ENCODE measurements around the gene ZCCHC3. TPM values are rescaled to one million over a fixed set of nuclear protein-coding genes. Genes with fewer than 3 reads are reported as not detected.
"Not testable (repeated sequence)": the region's sequence is repeated elsewhere in the genome, so short reads cannot be mapped to it uniquely, and the experiment has no call there.

Gene ZCCHC3
- polyA plus RNA-seq (ENCODE audit: insufficient read length in 4 of 4), result 10 to 100 TPM; 41.0 to 59.0 (median 48.3) TPM

GRCh38 chr20:297098-297924, at the start of gene ZCCHC3:
Gene ZCCHC3, plus strand, starts transcription at chr20:297570. Its CDS starts 17 bp downstream, at chr20:297587.
- peak; percentile 75 to 91 (median 87) for DNase-seq (ENCODE audit: low read depth in 4 of 4, low spot score in 2 of 4)

GRCh38 chr20:251354-251753, 46.0 kb upstream of the ZCCHC3 start:
- DNase-seq (ENCODE audit: low read depth in 4 of 4, low spot score in 2 of 4), result no peak

GRCh38 chr20:252801-253200, 44.6 kb upstream of the ZCCHC3 start:
- DNase-seq (ENCODE audit: low read depth in 4 of 4, low spot score in 2 of 4), result no peak

- DNase-seq (ENCODE audit: low read depth in 4 of 4, low spot score in 2 of 4), result not testable (repeated sequence)
Measured at GRCh38 chr20:253447-253846, 43.9 kb upstream of the ZCCHC3 start.

- no peak for DNase-seq (ENCODE audit: low read depth in 4 of 4, low spot score in 2 of 4)
Measured at GRCh38 chr20:257419-257818, 40.0 kb upstream of the ZCCHC3 start, which contains the start of gene DEFB132. Gene DEFB132, plus strand, starts transcription at chr20:257724. Its CDS starts 55 bp downstream, at chr20:257779.

- no peak for DNase-seq (ENCODE audit: low read depth in 4 of 4, low spot score in 2 of 4)
Measured at GRCh38 chr20:258269-258858, 39.0 kb upstream of the ZCCHC3 start.

GRCh38 chr20:258963-259362, 38.4 kb upstream of the ZCCHC3 start:
- DNase-seq (ENCODE audit: low read depth in 4 of 4, low spot score in 2 of 4), result no peak

- no peak for DNase-seq (ENCODE audit: low read depth in 4 of 4, low spot score in 2 of 4)
Measured at GRCh38 chr20:259981-260380, 37.4 kb upstream of the ZCCHC3 start.

- no peak for DNase-seq (ENCODE audit: low read depth in 4 of 4, low spot score in 2 of 4)
Measured at GRCh38 chr20:263701-264100, 33.7 kb upstream of the ZCCHC3 start.

- DNase-seq (ENCODE audit: low read depth in 4 of 4, low spot score in 2 of 4), result peak in 3 of 4 donors; percentile 53 to 73 (median 72)
Measured at GRCh38 chr20:266596-267562, 30.5 kb upstream of the ZCCHC3 start.

GRCh38 chr20:270517-270916, 26.9 kb upstream of the ZCCHC3 start:
- no peak for DNase-seq (ENCODE audit: low read depth in 4 of 4, low spot score in 2 of 4)

GRCh38 chr20:271069-271468, 26.3 kb upstream of the ZCCHC3 start:
- DNase-seq (ENCODE audit: low read depth in 4 of 4, low spot score in 2 of 4), result no peak

- DNase-seq (ENCODE audit: low read depth in 4 of 4, low spot score in 2 of 4), result no peak
Measured at GRCh38 chr20:271528-271927, 25.8 kb upstream of the ZCCHC3 start.

GRCh38 chr20:272718-273117, 24.7 kb upstream of the ZCCHC3 start:
- DNase-seq (ENCODE audit: low read depth in 4 of 4, low spot score in 2 of 4), result no peak

GRCh38 chr20:273884-274283, 23.5 kb upstream of the ZCCHC3 start:
- DNase-seq (ENCODE audit: low read depth in 4 of 4, low spot score in 2 of 4), result no peak

GRCh38 chr20:275791-276190, 21.6 kb upstream of the ZCCHC3 start:
- no peak for DNase-seq (ENCODE audit: low read depth in 4 of 4, low spot score in 2 of 4)

- no peak for DNase-seq (ENCODE audit: low read depth in 4 of 4, low spot score in 2 of 4)
Measured at GRCh38 chr20:276620-277495, 20.5 kb upstream of the ZCCHC3 start.

- no peak for DNase-seq (ENCODE audit: low read depth in 4 of 4, low spot score in 2 of 4)
Measured at GRCh38 chr20:277496-277781, 19.9 kb upstream of the ZCCHC3 start.

- no peak for DNase-seq (ENCODE audit: low read depth in 4 of 4, low spot score in 2 of 4)
Measured at GRCh38 chr20:278181-278580, 19.2 kb upstream of the ZCCHC3 start.
